ENCODE results near the gene GUCY1A1. TPM values are rescaled to one million over a fixed set of nuclear protein-coding genes. Genes with fewer than 3 reads are reported as not detected.

The GUCY1A1 gene
- total RNA-seq, 1 donor from 2014 or later: 19.8 TPM

DNA sequence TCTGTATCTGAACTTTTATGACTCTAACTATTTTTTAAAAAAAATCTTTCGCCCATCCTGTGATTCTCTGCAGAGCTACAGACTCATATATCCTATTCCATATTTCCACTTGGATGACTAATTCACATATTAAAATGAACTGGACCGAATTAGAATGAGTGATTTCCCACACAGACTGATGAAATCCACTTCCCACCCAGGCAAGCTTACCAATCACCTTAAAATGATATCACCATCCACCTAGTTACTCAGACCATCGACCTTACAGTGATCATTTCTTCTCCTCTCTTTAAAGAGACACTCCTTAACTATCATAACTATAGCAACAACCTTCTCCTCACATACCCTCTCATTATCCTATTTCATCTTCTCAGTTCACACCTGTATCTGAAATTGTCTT is 58.1 kb downstream of the GUCY1A1 start:
- H3K9ac ChIP-seq (ENCODE audit: low read depth in 1 of 3, low read length in 3 of 3): no peak overlapping the region
- H3K4me1 ChIP-seq (ENCODE audit: control insufficient read depth in 3 of 3, insufficient read depth in 3 of 3, low read length in 3 of 3): no peaks in the 10 kb centered on the region
- no peak overlapping the region for H3K4me3 ChIP-seq (ENCODE audit: low read length in 3 of 3)
- no peaks in the 10 kb centered on the region for H3K27me3 ChIP-seq (ENCODE audit: control insufficient read depth in 3 of 3, insufficient read depth in 3 of 3, low read length in 3 of 3)
- no peaks in the 10 kb centered on the region for H3K36me3 ChIP-seq (ENCODE audit: control insufficient read depth in 3 of 3, insufficient read depth in 3 of 3, low read length in 3 of 3)
- no peak overlapping the region for H3K27ac ChIP-seq (ENCODE audit: low read depth, low read length)
- H3K9me3 ChIP-seq (ENCODE audit: control insufficient read depth in 3 of 3, low read length in 3 of 3): no peaks in the 10 kb centered on the region

DNA sequence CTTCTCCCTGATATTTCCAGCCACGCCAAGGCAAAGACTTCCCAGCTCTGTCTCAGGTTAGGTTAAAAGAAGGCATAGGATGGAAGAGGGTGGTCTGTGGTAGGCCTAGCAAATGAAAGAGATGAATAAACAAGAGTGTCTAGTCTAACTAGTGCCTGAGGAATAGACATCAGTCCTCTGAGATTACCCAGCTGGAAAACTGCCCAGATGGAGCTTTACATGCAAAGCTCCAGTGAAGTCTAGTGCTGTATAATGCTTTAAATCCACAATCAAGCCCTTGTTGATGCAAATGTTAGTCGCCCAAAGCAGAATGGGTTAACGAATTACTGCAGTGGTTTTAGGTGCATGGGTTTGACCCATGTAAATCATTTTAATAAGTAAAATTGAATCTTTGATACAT is 67.4 kb downstream of the GUCY1A1 start:
- Histone ChIP-seq H3K36me3 (ENCODE audit: control insufficient read depth in 3 of 3, insufficient read depth in 3 of 3, low read length in 3 of 3) (no peaks in the 10 kb centered on the region), H3K9ac (ENCODE audit: low read depth in 1 of 3, low read length in 3 of 3) (no peak overlapping the region), H3K9me3 (ENCODE audit: control insufficient read depth in 3 of 3, low read length in 3 of 3) (no peaks in the 10 kb centered on the region), H3K27me3 (ENCODE audit: control insufficient read depth in 3 of 3, insufficient read depth in 3 of 3, low read length in 3 of 3) (no peaks in the 10 kb centered on the region), H3K4me1 (ENCODE audit: control insufficient read depth in 3 of 3, insufficient read depth in 3 of 3, low read length in 3 of 3) (no peaks in the 10 kb centered on the region), H3K4me3 (ENCODE audit: low read length in 3 of 3) (no peak overlapping the region), H3K27ac (ENCODE audit: low read depth, low read length) (no peak overlapping the region)

DNA sequence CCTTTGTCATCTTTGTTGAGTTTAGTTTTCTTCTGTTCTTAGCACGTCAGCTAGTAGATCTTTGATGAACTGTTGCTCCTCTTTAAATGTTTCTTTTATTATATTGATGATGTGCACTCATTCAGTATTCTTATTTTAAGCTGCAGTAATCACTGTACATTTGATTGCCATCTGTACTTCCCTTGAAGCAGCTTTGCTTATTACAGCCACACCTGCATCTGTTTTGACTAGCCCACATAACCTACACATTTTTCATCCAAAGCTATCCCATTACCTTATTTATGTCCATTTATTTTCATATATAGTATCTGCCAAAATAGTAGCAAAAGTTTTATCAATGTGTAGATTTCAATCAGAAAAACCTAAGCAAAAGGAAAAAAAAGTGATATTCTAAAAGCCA is 68.3 kb downstream of the GUCY1A1 start:
- Histone ChIP-seq H3K4me1 (ENCODE audit: control insufficient read depth in 3 of 3, insufficient read depth in 3 of 3, low read length in 3 of 3) (no peaks in the 10 kb centered on the region), H3K27me3 (ENCODE audit: control insufficient read depth in 3 of 3, insufficient read depth in 3 of 3, low read length in 3 of 3) (no peaks in the 10 kb centered on the region), H3K9ac (ENCODE audit: low read depth in 1 of 3, low read length in 3 of 3) (no peak overlapping the region), H3K36me3 (ENCODE audit: control insufficient read depth in 3 of 3, insufficient read depth in 3 of 3, low read length in 3 of 3) (no peaks in the 10 kb centered on the region), H3K9me3 (ENCODE audit: control insufficient read depth in 3 of 3, low read length in 3 of 3) (no peaks in the 10 kb centered on the region), H3K4me3 (ENCODE audit: low read length in 3 of 3) (no peak overlapping the region), H3K27ac (ENCODE audit: low read depth, low read length) (no peak overlapping the region)

DNA sequence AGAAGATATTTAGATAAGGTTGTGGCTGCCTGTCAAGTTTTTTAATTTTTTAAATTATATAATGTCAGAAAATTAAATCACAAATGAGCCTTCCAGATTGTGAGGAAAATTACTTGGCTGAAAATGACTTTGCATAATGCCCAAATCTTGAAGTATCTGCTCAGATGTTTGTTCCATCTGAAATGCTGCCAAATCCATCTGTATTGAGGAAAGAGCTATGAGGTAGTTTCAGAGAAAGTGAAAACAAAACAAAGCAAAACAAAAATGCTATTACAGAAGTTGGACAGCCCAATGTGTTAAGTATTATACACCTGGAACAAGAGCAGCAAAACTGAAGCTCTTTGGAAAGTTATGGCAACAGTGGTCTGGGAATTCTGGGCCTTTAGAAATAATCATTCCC is 68.8 kb downstream of the GUCY1A1 start:
- H3K9me3 ChIP-seq (ENCODE audit: control insufficient read depth in 3 of 3, low read length in 3 of 3): no peaks in the 10 kb centered on the region
- no peak overlapping the region for H3K4me3 ChIP-seq (ENCODE audit: low read length in 3 of 3)
- H3K27me3 ChIP-seq (ENCODE audit: control insufficient read depth in 3 of 3, insufficient read depth in 3 of 3, low read length in 3 of 3): no peaks in the 10 kb centered on the region
- H3K4me1 ChIP-seq (ENCODE audit: control insufficient read depth in 3 of 3, insufficient read depth in 3 of 3, low read length in 3 of 3): no peaks in the 10 kb centered on the region
- no peak overlapping the region for H3K27ac ChIP-seq (ENCODE audit: low read depth, low read length)
- no peaks in the 10 kb centered on the region for H3K36me3 ChIP-seq (ENCODE audit: control insufficient read depth in 3 of 3, insufficient read depth in 3 of 3, low read length in 3 of 3)
- H3K9ac ChIP-seq (ENCODE audit: low read depth in 1 of 3, low read length in 3 of 3): no peak overlapping the region

DNA sequence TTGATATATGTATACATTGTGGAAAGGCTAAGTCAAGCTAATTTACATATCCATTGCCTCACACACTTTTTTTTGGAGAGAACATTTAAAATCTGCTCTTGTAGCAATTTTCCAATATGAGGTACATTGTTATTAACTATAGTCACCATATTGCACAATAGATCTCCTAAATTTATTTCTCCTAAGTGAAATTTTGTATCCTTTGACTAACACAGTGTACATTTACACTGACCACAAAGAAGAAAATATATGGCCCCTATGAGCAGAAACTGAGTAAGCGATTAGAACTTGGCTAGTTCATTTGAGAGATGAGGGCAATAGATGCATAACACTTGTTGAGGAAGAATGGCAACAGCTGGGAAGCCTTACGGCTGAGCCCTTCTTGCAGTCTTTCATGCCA is 71.9 kb downstream of the GUCY1A1 start:
- Histone ChIP-seq H3K27me3 (ENCODE audit: control insufficient read depth in 3 of 3, insufficient read depth in 3 of 3, low read length in 3 of 3) (no peaks in the 10 kb centered on the region), H3K9me3 (ENCODE audit: control insufficient read depth in 3 of 3, low read length in 3 of 3) (no peaks in the 10 kb centered on the region), H3K36me3 (ENCODE audit: control insufficient read depth in 3 of 3, insufficient read depth in 3 of 3, low read length in 3 of 3) (no peaks in the 10 kb centered on the region), H3K27ac (ENCODE audit: low read depth, low read length) (no peak overlapping the region), H3K4me3 (ENCODE audit: low read length in 3 of 3) (no peak overlapping the region), H3K4me1 (ENCODE audit: control insufficient read depth in 3 of 3, insufficient read depth in 3 of 3, low read length in 3 of 3) (no peaks in the 10 kb centered on the region), H3K9ac (ENCODE audit: low read depth in 1 of 3, low read length in 3 of 3) (no peak overlapping the region)

DNA sequence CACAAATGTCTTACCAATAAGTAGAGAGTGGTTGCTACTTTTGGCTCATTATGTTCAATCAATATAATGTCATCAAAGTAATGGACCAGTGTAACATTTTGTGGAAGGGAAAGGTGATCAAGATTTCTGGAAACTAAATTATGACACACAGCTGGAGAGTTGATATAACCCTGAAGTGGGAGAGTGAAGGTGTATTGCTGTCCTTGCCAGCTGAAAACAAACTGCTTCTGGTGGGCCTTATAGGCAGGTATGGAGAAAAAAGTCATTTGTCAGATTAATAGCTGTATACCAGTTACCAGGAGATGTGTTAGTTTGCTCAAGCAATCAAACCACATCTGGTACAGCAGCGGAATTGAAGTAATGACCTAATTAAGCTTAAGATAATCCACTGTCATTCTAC is 74.9 kb downstream of the GUCY1A1 start:
- Histone ChIP-seq H3K27me3 (ENCODE audit: control insufficient read depth in 3 of 3, insufficient read depth in 3 of 3, low read length in 3 of 3) (no peaks in the 10 kb centered on the region), H3K4me1 (ENCODE audit: control insufficient read depth in 3 of 3, insufficient read depth in 3 of 3, low read length in 3 of 3) (no peaks in the 10 kb centered on the region), H3K4me3 (ENCODE audit: low read length in 3 of 3) (no peak overlapping the region), H3K9ac (ENCODE audit: low read depth in 1 of 3, low read length in 3 of 3) (no peak overlapping the region), H3K9me3 (ENCODE audit: control insufficient read depth in 3 of 3, low read length in 3 of 3) (no peaks in the 10 kb centered on the region), H3K36me3 (ENCODE audit: control insufficient read depth in 3 of 3, insufficient read depth in 3 of 3, low read length in 3 of 3) (no peaks in the 10 kb centered on the region), H3K27ac (ENCODE audit: low read depth, low read length) (no peak overlapping the region)

DNA sequence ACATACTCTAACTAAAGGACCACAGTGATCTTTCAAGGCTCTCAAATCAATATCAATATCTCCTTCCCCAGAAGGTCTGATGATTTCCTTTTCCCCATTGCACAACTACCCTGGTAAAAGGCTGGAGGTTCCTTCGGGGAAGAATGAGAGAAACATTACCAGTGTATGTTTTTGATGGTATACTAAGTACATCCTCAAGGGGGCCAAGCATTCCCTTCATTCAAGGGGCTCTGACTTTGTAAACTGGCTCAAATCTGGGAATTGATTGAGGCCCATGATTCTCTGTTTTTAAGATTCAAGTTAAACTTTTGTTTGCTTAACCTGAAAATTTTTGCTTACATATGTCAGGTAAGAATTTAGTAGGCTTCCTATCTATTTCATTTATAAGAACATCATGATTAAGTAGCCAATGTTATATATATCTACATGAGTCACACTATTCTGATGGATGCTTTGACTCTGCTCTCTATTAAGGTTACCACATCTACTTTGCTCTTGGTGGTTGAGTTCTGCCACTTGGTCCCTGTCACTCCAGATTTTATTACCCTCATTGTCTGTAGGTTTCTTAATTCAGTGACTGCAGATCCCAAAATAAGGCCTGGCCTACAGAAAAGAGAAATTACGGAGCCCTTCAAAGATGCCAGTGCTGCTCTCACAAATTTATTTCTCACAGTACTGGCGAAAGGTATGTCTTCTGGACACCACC is 75.8 kb downstream of the GUCY1A1 start:
- Histone ChIP-seq H3K4me3 (ENCODE audit: low read length in 3 of 3) (no peak overlapping the region), H3K27me3 (ENCODE audit: control insufficient read depth in 3 of 3, insufficient read depth in 3 of 3, low read length in 3 of 3) (no peaks in the 10 kb centered on the region), H3K27ac (ENCODE audit: low read depth, low read length) (no peak overlapping the region), H3K9ac (ENCODE audit: low read depth in 1 of 3, low read length in 3 of 3) (no peak overlapping the region), H3K9me3 (ENCODE audit: control insufficient read depth in 3 of 3, low read length in 3 of 3) (no peaks in the 10 kb centered on the region), H3K4me1 (ENCODE audit: control insufficient read depth in 3 of 3, insufficient read depth in 3 of 3, low read length in 3 of 3) (no peaks in the 10 kb centered on the region), H3K36me3 (ENCODE audit: control insufficient read depth in 3 of 3, insufficient read depth in 3 of 3, low read length in 3 of 3) (no peaks in the 10 kb centered on the region)

DNA sequence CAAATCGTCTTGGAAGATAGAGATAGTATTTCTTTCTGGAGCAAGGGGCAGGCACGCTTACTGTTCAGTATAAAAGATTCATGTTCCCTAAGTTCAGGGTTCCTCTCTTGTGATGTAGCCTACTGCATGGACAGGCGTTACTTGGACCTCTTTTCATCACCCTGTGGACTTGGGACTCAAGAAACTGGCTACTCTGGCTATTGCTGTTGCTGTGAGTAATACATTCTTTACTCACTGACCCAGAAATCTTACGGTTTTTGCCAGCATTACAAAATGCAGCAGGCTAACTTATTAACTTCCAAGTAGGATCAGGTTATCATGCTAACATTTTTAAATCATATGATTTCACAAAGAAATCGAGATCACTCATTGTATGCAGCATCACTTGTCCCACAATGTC is 79.3 kb downstream of the GUCY1A1 start:
- Histone ChIP-seq H3K4me1 (ENCODE audit: control insufficient read depth in 3 of 3, insufficient read depth in 3 of 3, low read length in 3 of 3) (no peaks in the 10 kb centered on the region), H3K9me3 (ENCODE audit: control insufficient read depth in 3 of 3, low read length in 3 of 3) (no peaks in the 10 kb centered on the region), H3K27ac (ENCODE audit: low read depth, low read length) (no peak overlapping the region), H3K4me3 (ENCODE audit: low read length in 3 of 3) (no peak overlapping the region), H3K36me3 (ENCODE audit: control insufficient read depth in 3 of 3, insufficient read depth in 3 of 3, low read length in 3 of 3) (no peaks in the 10 kb centered on the region), H3K27me3 (ENCODE audit: control insufficient read depth in 3 of 3, insufficient read depth in 3 of 3, low read length in 3 of 3) (no peaks in the 10 kb centered on the region), H3K9ac (ENCODE audit: low read depth in 1 of 3, low read length in 3 of 3) (no peak overlapping the region)

DNA sequence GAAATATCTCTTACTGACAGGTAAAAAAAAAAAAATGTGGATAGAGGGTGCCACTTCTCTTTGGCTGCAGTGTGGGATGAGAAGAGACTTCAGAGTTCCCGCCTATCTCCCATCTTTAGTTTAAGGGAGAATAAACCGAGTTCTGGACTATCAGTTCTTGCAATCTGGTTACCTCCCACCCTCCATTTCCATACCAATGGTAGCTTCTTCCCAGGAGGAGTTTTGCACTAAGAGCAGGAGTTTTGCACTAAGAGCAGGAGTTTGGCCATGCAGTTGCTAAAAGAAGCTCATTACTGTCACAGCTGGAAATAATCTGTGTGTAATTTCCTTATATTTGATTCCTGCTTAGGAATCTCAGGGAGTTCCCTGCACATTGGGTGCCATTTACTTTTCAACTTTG is 81.4 kb downstream of the GUCY1A1 start:
- no peaks in the 10 kb centered on the region for H3K4me1 ChIP-seq (ENCODE audit: control insufficient read depth in 3 of 3, insufficient read depth in 3 of 3, low read length in 3 of 3)
- no peaks in the 10 kb centered on the region for H3K36me3 ChIP-seq (ENCODE audit: control insufficient read depth in 3 of 3, insufficient read depth in 3 of 3, low read length in 3 of 3)
- H3K27me3 ChIP-seq (ENCODE audit: control insufficient read depth in 3 of 3, insufficient read depth in 3 of 3, low read length in 3 of 3): no peaks in the 10 kb centered on the region
- no peaks in the 10 kb centered on the region for H3K9me3 ChIP-seq (ENCODE audit: control insufficient read depth in 3 of 3, low read length in 3 of 3)
- H3K27ac ChIP-seq (ENCODE audit: low read depth, low read length): no peak overlapping the region
- no peak overlapping the region for H3K9ac ChIP-seq (ENCODE audit: low read depth in 1 of 3, low read length in 3 of 3)
- H3K4me3 ChIP-seq (ENCODE audit: low read length in 3 of 3): no peak overlapping the region

DNA sequence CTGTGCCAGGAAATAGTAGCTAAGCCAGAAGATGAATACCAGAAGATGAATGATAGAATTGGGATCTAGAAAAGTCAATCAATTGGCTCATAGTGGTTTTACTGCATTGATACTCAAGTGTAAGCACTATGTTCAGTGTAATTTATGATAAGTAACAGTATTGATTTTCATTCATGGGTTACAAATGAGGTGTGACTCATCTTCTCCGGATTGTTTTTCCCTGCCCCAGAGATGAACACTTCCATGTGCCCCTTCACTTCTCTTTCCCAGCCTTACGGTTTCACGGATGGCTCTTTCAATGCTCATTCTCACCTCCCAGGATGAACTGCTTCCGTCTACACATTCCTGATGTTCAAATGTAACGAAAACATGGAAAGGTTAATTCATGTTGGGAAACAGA is 82.4 kb downstream of the GUCY1A1 start:
- H3K27ac ChIP-seq (ENCODE audit: low read depth, low read length): no peak overlapping the region
- H3K36me3 ChIP-seq (ENCODE audit: control insufficient read depth in 3 of 3, insufficient read depth in 3 of 3, low read length in 3 of 3): no peaks in the 10 kb centered on the region

More for the DNA sequence above, 82.4 kb downstream of the GUCY1A1 start:
- no peak overlapping the region for H3K4me3 ChIP-seq (ENCODE audit: low read length in 3 of 3)
- no peaks in the 10 kb centered on the region for H3K4me1 ChIP-seq (ENCODE audit: control insufficient read depth in 3 of 3, insufficient read depth in 3 of 3, low read length in 3 of 3)
- no peak overlapping the region for H3K9ac ChIP-seq (ENCODE audit: low read depth in 1 of 3, low read length in 3 of 3)
- H3K27me3 ChIP-seq (ENCODE audit: control insufficient read depth in 3 of 3, insufficient read depth in 3 of 3, low read length in 3 of 3): no peaks in the 10 kb centered on the region
- H3K9me3 ChIP-seq (ENCODE audit: control insufficient read depth in 3 of 3, low read length in 3 of 3): no peaks in the 10 kb centered on the region
